ENCODE data around the gene HMGXB4. TPM values are rescaled to one million over a fixed set of nuclear protein-coding genes. Genes with fewer than 3 reads are reported as not detected.

HMGXB4 gene
- total and polyA plus RNA-seq, 8 donors: 4.8 to 31.0 (median 13.4) TPM

- Histone ChIP-seq H3K9me3 (no peaks in the 10 kb centered on the region), H3K4me3 (no peak overlapping the region), H3K36me3 (peaks cover 34 to 59% (median 56%) of the 10 kb centered on the region in 4 donors), H3K4me1 (peaks cover 13 to 39% (median 30%) of the 10 kb centered on the region in 4 donors), H3K27me3 (no peaks in the 10 kb centered on the region), H3K27ac (no peak overlapping the region)
- WGBS, 5 donors: 82 to 88% (median 86%) methylated on average over 10 to 12 of the region's 12 CpGs
- no peak for DNase-seq
- intact Hi-C loops (cut with DNase I; ENCODE audit: low total_unique reads): no loop called here
- no peak for TF ChIP-seq CTCF (IDR thresholded peaks at IDR 0.05)
- TF ChIP-seq POLR2AphosphoS5 (IDR thresholded peaks at IDR 0.05): no peak
- TF ChIP-seq EP300 (IDR thresholded peaks at IDR 0.05): no peak
- no peak for TF ChIP-seq POLR2A (IDR thresholded peaks at IDR 0.05)
These were observed 60.5 kb downstream of the HMGXB4 start for GRCh38 chr22:35317680-35318290.

DNA sequence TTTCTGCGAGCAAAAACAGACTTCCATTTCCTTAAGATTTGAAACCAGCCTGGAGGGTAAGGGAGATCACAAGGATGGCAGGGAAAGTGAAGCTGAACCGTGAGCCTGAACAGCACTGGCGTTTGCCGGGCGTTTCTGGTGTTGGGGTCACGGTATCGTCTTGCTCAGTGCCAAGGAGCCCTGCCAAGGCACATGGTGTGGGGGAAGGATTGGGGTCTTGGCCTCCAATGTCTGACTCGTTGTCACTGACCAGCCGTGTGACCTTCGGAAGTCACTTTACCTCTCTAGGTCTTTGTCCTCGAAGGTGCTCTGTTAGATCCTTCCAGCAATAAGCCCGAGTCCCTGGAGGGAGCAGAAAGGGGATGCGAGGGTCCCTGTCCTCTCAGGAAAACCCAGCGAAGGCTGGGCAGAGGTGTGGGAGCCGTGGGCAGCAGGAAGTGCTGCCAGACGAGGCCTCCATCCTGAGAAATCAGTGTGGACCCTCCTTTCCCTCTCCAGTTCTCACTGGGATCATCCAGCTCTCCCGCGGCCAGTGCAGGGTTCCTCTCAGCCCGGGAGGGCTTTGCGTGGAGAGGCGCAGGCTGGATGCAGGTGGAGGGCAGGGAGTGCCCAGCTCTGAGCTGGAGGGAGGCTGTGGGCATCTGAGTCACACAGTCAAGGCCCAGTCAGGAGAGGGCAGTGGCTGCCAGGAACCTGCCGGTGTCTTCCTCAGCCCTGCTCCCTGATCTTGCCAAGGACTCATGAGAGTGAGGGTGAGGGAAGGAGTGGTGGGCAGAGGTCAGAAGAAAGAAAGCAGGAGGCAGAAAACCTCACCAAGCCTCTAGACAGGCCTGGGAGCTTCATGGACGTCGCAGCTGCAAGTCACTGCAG is 61.3 kb downstream of the HMGXB4 start:
- intact Hi-C loops (cut with DNase I; ENCODE audit: low total_unique reads): no loop called here
- 87 to 94% (median 93%) methylated on average over 20 to 24 of the region's 24 CpGs for WGBS, 5 donors
- H3K4me1 ChIP-seq: peaks cover 9 to 31% (median 23%) of the 10 kb centered on the region in 4 donors
- no peak for DNase-seq
- TF ChIP-seq POLR2AphosphoS5 (IDR thresholded peaks at IDR 0.05) (no peak), CTCF (IDR thresholded peaks at IDR 0.05) (no peak)
- H3K9me3 ChIP-seq: no peaks in the 10 kb centered on the region
- peaks cover 42 to 67% (median 64%) of the 10 kb centered on the region in 4 donors for H3K36me3 ChIP-seq
- no peak overlapping the region for H3K4me3 ChIP-seq
- H3K27me3 ChIP-seq: no peaks in the 10 kb centered on the region
- no peak overlapping the region for H3K27ac ChIP-seq

DNA sequence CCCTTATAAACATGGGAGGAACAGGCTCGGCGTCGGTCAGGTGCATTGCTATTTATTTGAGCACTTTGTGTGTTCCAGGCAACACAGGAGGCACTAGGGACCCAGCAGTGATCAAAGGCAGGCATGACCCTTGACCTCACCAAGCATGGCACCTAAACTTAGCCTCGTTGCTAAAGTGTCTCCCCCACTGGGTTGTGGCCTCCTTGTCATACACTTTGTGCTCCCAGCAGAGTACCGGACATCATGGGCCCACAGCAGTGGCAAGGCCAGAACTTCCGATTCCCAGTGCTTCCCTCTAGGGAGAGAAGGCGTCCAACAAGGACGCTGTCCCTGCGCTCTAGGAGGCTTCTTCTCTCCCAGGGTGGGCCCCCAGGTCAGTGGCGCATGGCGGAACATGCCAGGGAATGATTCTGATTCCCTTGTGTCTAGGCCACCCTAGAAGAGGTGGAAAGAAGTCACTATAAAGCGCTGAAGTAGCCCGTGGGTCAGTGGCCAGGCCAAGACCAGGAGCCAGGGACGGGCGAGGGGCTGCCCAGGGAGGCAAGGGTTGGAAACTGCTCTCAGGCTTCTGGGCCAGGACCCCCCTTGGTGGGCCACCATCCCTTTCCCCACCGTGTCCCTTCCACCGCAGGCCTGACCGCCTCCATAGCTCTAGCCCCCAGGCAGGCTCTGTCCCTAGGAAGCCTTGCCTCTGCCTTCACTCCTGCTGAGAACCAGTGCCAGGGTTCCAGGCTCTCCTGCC is 62.1 kb downstream of the HMGXB4 start:
- Histone ChIP-seq H3K4me1 (peaks cover 6 to 22% (median 15%) of the 10 kb centered on the region in 4 donors), H3K27ac (no peak overlapping the region), H3K27me3 (no peaks in the 10 kb centered on the region), H3K36me3 (peaks cover 50 to 76% (median 72%) of the 10 kb centered on the region in 4 donors), H3K9me3 (no peaks in the 10 kb centered on the region), H3K4me3 (no peak overlapping the region)
- TF ChIP-seq CTCF (IDR thresholded peaks at IDR 0.05) (no peak), POLR2AphosphoS5 (IDR thresholded peaks at IDR 0.05) (no peak), POLR2A (IDR thresholded peaks at IDR 0.05) (no peak), EP300 (IDR thresholded peaks at IDR 0.05) (no peak)
- DNase-seq: no peak
- intact Hi-C loops (cut with DNase I; ENCODE audit: low total_unique reads): no loop called here
- WGBS, 5 donors: 91 to 95% (median 93%) methylated on average over 18 of the region's 18 CpGs

DNA sequence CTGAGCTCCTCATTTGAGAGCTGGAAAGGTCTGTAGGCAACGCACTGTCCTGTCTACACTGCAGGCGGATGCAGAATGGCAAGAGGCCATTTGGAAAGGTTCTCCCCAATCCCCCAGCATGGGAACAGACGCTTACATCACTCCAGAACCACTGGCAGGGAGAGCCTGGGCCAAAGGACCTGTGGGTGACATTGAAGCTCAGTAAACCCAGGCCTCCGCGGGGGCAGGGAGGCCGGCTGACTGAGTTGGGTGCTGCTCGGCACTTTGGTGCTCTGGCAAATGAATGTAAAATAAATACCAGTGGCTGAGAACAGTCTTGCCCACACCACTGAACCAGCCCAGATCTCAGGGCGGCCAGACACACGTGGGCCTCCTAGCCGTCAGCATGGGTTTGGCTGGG is 64.8 kb downstream of the HMGXB4 start:
- no peaks in the 10 kb centered on the region for H3K9me3 ChIP-seq
- no peaks in the 10 kb centered on the region for H3K4me1 ChIP-seq
- intact Hi-C loops (cut with DNase I; ENCODE audit: low total_unique reads): no loop called here
- TF ChIP-seq POLR2AphosphoS5 (IDR thresholded peaks at IDR 0.05) (no peak), EP300 (IDR thresholded peaks at IDR 0.05) (no peak), POLR2A (IDR thresholded peaks at IDR 0.05) (no peak), CTCF (IDR thresholded peaks at IDR 0.05) (no peak)
- H3K27ac ChIP-seq: no peak overlapping the region
- peaks cover 71 to 100% (median 99%) of the 10 kb centered on the region in 4 donors for H3K36me3 ChIP-seq
- DNase-seq: no peak
- H3K27me3 ChIP-seq: no peaks in the 10 kb centered on the region
- H3K4me3 ChIP-seq: no peak overlapping the region
- WGBS, 5 donors: 85 to 94% (median 90%) methylated on average over 4 to 10 of the region's 10 CpGs
